AG20443 (cell line): Measurements from ENCODE around the gene RAD50.

Experiments used
- DNase-seq: peaks from one replicate; pipeline ENCODE4 v3.0.0; 2012; ENCODE audit warnings: low spot score, mixed read lengths

RAD50 gene

GRCh38 chr5:132661231-132662003 lies 104.6 kb downstream of the RAD50 start:
- DNase-seq = no peak

- DNase-seq = no peak
These were observed 105.2 kb downstream of the RAD50 start for GRCh38 chr5:132662004-132662401.

GRCh38 chr5:132662925-132663770 lies 106.4 kb downstream of the RAD50 start:
- DNase-seq = no peak

GRCh38 chr5:132663771-132664695 lies 107.3 kb downstream of the RAD50 start:
- DNase-seq = no peak

GRCh38 chr5:132664696-132665209 lies 108.0 kb downstream of the RAD50 start:
- no peak for DNase-seq

GRCh38 chr5:132665574-132666080 lies 108.8 kb downstream of the RAD50 start:
- DNase-seq = no peak

GRCh38 chr5:132666310-132667123 lies 109.7 kb downstream of the RAD50 start:
- DNase-seq = no peak

- no peak for DNase-seq
These were observed 110.5 kb downstream of the RAD50 start for GRCh38 chr5:132667309-132667708.

- no peak for DNase-seq
These were observed 111.3 kb downstream of the RAD50 start for GRCh38 chr5:132667761-132668705.

GRCh38 chr5:132668706-132669454 lies 112.1 kb downstream of the RAD50 start:
- no peak for DNase-seq

- DNase-seq = no peak
These were observed 112.7 kb downstream of the RAD50 start for GRCh38 chr5:132669455-132669820.

- no peak for DNase-seq
These were observed 113.4 kb downstream of the RAD50 start for GRCh38 chr5:132669966-132670882.

GRCh38 chr5:132671000-132671399 lies 114.2 kb downstream of the RAD50 start:
- DNase-seq = no peak

GRCh38 chr5:132673488-132673887 lies 116.7 kb downstream of the RAD50 start:
- DNase-seq = no peak

GRCh38 chr5:132673939-132674630 lies 117.3 kb downstream of the RAD50 start, which contains the start of gene IL4:
IL4 (plus strand) TSS chr5:132673989; CDS start chr5:132674051, 62 bp downstream.
- no peak for DNase-seq

GRCh38 chr5:132674671-132675506 lies 118.1 kb downstream of the RAD50 start:
- peak; percentile 90 for DNase-seq
